ENCODE results near the gene C17orf58. TPM values are rescaled to one million over a fixed set of nuclear protein-coding genes. Genes with fewer than 3 reads are reported as not detected.
"Not testable (repeated sequence)": the region's sequence is repeated elsewhere in the genome, so short reads cannot be mapped to it uniquely, and the experiment has no call there.

The C17orf58 gene
- total RNA-seq, 4 donors from 2014 or later: 0.80 to 19.5 (median 8.1) TPM

GRCh38 chr17:67974598-67975066 lies 21.6 kb downstream of the C17orf58 start:
- 76 to 100% methylated on average over 2 to 8 of the region's 8 CpGs for WGBS, 2 donors (ENCODE audit: low coverage in 1 of 2)
- peaks cover 0 to 3% (median 0%) of the 10 kb centered on the region in 4 donors for H3K36me3 ChIP-seq
- no peak overlapping the region for H3K27ac ChIP-seq
- intact Hi-C loops (cut with DNase I; ENCODE audit: low total_unique reads) (no loop called here), in situ Hi-C loops (cut with MboI; ENCODE audit: low pct_ligation_motif_present in 1 of 4, low pct_unique_long_range_greater_than_20kb in 1 of 4, low sequenced_read_pairs in 3 of 4) (no loop called here)
- no peaks in the 10 kb centered on the region for H3K27me3 ChIP-seq
- no peaks in the 10 kb centered on the region for H3K9me3 ChIP-seq
- DNase-seq: no peak
- no peak overlapping the region for H3K4me3 ChIP-seq
- peaks cover 0 to 9% (median 3%) of the 10 kb centered on the region in 4 donors for H3K4me1 ChIP-seq
- TF ChIP-seq POLR2A (IDR thresholded peaks at IDR 0.05) (no peak), EP300 (IDR thresholded peaks at IDR 0.05; ENCODE audit: low read depth) (no peak), POLR2AphosphoS5 (IDR thresholded peaks at IDR 0.05) (no peak)
- TF ChIP-seq, protein P1, sequence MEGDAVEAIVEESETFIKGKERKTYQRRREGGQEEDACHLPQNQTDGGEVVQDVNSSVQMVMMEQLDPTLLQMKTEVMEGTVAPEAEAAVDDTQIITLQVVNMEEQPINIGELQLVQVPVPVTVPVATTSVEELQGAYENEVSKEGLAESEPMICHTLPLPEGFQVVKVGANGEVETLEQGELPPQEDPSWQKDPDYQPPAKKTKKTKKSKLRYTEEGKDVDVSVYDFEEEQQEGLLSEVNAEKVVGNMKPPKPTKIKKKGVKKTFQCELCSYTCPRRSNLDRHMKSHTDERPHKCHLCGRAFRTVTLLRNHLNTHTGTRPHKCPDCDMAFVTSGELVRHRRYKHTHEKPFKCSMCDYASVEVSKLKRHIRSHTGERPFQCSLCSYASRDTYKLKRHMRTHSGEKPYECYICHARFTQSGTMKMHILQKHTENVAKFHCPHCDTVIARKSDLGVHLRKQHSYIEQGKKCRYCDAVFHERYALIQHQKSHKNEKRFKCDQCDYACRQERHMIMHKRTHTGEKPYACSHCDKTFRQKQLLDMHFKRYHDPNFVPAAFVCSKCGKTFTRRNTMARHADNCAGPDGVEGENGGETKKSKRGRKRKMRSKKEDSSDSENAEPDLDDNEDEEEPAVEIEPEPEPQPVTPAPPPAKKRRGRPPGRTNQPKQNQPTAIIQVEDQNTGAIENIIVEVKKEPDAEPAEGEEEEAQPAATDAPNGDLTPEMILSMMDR (IDR thresholded peaks at IDR 0.05): no peak

GRCh38 chr17:67974185-67974584 lies 22.1 kb downstream of the C17orf58 start:
- no peak for DNase-seq
- H3K36me3 ChIP-seq: peaks cover 0 to 3% (median 0%) of the 10 kb centered on the region in 4 donors
- no peaks in the 10 kb centered on the region for H3K27me3 ChIP-seq
- no peaks in the 10 kb centered on the region for H3K9me3 ChIP-seq
- intact Hi-C loops (cut with DNase I; ENCODE audit: low total_unique reads) (no loop called here), in situ Hi-C loops (cut with MboI; ENCODE audit: low pct_ligation_motif_present in 1 of 4, low pct_unique_long_range_greater_than_20kb in 1 of 4, low sequenced_read_pairs in 3 of 4) (no loop called here)
- WGBS, 2 donors (ENCODE audit: low coverage in 1 of 2): 89 to 96% methylated on average over 3 to 9 of the region's 9 CpGs
- no peak overlapping the region for H3K4me3 ChIP-seq
- peaks cover 0 to 9% (median 3%) of the 10 kb centered on the region in 4 donors for H3K4me1 ChIP-seq
- H3K27ac ChIP-seq: no peak overlapping the region
- no peak for TF ChIP-seq POLR2A (IDR thresholded peaks at IDR 0.05)
- TF ChIP-seq, protein P1 (IDR thresholded peaks at IDR 0.05): no peak
- no peak for TF ChIP-seq EP300 (IDR thresholded peaks at IDR 0.05; ENCODE audit: low read depth)
- TF ChIP-seq POLR2AphosphoS5 (IDR thresholded peaks at IDR 0.05): no peak

DNA sequence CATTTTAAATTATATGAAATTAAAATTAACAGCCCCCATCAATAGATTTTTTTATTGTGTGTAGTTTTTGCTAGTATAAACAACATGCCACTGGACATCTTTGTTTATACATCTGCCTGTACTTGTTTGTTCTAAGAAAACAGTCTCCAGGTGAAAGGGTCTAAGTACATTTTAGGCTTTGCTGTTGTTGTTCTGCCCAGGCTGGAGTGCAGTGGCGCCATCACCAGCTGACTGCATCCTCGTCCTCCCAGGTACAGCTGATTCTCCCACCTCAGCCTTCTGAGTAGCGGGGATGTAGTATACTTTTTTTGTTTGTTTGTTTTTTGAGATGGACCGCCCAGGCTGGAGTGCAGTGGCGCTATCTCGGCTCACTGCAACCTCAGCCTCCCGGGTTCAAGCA lies 25.5 kb downstream of the C17orf58 start:
- Histone ChIP-seq H3K27ac (no peak overlapping the region), H3K36me3 (peaks cover 0 to 11% (median 4%) of the 10 kb centered on the region in 4 donors), H3K4me1 (no peaks in the 10 kb centered on the region), H3K4me3 (no peak overlapping the region), H3K27me3 (no peaks in the 10 kb centered on the region), H3K9me3 (no peaks in the 10 kb centered on the region)
- WGBS, 2 donors (ENCODE audit: low coverage in 1 of 2): 90% methylated on average over 7 of the region's 7 CpGs; no CpG with 5 or more reads in 1 of the 2 donors
- in situ Hi-C loops (cut with MboI; ENCODE audit: low pct_ligation_motif_present in 1 of 4, low pct_unique_long_range_greater_than_20kb in 1 of 4, low sequenced_read_pairs in 3 of 4) (no loop called here), intact Hi-C loops (cut with DNase I; ENCODE audit: low total_unique reads) (no loop called here)
- DNase-seq: no peak
- TF ChIP-seq POLR2AphosphoS5 (IDR thresholded peaks at IDR 0.05) (no peak), POLR2A (IDR thresholded peaks at IDR 0.05) (no peak), EP300 (IDR thresholded peaks at IDR 0.05; ENCODE audit: low read depth) (no peak)
- TF ChIP-seq, protein P1 (IDR thresholded peaks at IDR 0.05): no peak

DNA sequence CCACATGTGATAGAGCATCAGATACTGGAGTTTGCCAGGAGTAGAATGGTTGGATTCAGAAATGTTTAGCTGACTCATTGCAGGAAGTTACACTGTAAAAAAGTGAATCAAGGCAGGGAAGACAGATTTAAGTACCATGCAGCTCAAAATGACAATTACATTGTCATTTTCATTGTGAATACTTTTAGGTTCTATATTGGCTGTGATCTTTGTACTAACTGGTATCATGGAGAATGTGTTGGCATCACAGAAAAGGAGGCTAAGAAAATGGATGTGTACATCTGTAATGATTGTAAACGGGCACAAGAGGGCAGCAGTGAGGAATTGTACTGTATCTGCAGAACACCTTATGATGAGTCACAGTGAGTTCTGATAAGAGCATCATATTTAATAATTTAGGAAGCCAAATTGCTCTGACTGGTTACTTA lies 33.1 kb downstream of the C17orf58 start:
- H3K27me3 ChIP-seq; H3K27ac ChIP-seq; intact Hi-C loops (cut with DNase I; ENCODE audit: low total_unique reads); H3K9me3 ChIP-seq; in situ Hi-C loops (cut with MboI; ENCODE audit: low pct_ligation_motif_present in 1 of 4, low pct_unique_long_range_greater_than_20kb in 1 of 4, low sequenced_read_pairs in 3 of 4); H3K4me3 ChIP-seq: not testable (repeated sequence)
- Histone ChIP-seq H3K36me3 (peaks cover 0 to 30% (median 9%) of the 10 kb centered on the region in 4 donors), H3K4me1 (peaks cover 0 to 11% (median 5%) of the 10 kb centered on the region in 4 donors)
- DNase-seq: peak; percentile 79
- WGBS, 2 donors (ENCODE audit: low coverage in 1 of 2): 0% methylated on average over 1 of the region's 1 CpG
- TF ChIP-seq, protein P1 (IDR thresholded peaks at IDR 0.05): peak; percentile 65 to 74 (median 69)

GRCh38 chr17:67962156-67962555 lies 34.1 kb downstream of the C17orf58 start:
- peaks cover 0 to 26% (median 9%) of the 10 kb centered on the region in 4 donors for H3K36me3 ChIP-seq
- in situ Hi-C loops (cut with MboI; ENCODE audit: low pct_ligation_motif_present in 1 of 4, low pct_unique_long_range_greater_than_20kb in 1 of 4, low sequenced_read_pairs in 3 of 4); H3K4me3 ChIP-seq; DNase-seq; H3K27me3 ChIP-seq; H3K27ac ChIP-seq; H3K9me3 ChIP-seq; intact Hi-C loops (cut with DNase I; ENCODE audit: low total_unique reads): not testable (repeated sequence)
- 89 to 100% methylated on average over 1 to 2 of the region's 2 CpGs for WGBS, 2 donors (ENCODE audit: low coverage in 1 of 2)
- peaks cover 0 to 11% (median 5%) of the 10 kb centered on the region in 4 donors for H3K4me1 ChIP-seq

- Histone ChIP-seq H3K4me1 (peaks cover 0 to 11% (median 5%) of the 10 kb centered on the region in 4 donors), H3K27ac (peak overlapping the region in 2 of 4 donors; percentile 57), H3K36me3 (peaks cover 0 to 19% (median 5%) of the 10 kb centered on the region in 4 donors)
- H3K27me3 ChIP-seq; DNase-seq; H3K4me3 ChIP-seq; in situ Hi-C loops (cut with MboI; ENCODE audit: low pct_ligation_motif_present in 1 of 4, low pct_unique_long_range_greater_than_20kb in 1 of 4, low sequenced_read_pairs in 3 of 4); intact Hi-C loops (cut with DNase I; ENCODE audit: low total_unique reads); H3K9me3 ChIP-seq: not testable (repeated sequence)
- WGBS, 2 donors (ENCODE audit: low coverage in 1 of 2): 63 to 64% methylated on average over 3 of the region's 3 CpGs
Observed at GRCh38 chr17:67960276-67960675, 36.0 kb downstream of the C17orf58 start.
